ENCODE results near the gene DAB2.

Gene DAB2

DNA sequence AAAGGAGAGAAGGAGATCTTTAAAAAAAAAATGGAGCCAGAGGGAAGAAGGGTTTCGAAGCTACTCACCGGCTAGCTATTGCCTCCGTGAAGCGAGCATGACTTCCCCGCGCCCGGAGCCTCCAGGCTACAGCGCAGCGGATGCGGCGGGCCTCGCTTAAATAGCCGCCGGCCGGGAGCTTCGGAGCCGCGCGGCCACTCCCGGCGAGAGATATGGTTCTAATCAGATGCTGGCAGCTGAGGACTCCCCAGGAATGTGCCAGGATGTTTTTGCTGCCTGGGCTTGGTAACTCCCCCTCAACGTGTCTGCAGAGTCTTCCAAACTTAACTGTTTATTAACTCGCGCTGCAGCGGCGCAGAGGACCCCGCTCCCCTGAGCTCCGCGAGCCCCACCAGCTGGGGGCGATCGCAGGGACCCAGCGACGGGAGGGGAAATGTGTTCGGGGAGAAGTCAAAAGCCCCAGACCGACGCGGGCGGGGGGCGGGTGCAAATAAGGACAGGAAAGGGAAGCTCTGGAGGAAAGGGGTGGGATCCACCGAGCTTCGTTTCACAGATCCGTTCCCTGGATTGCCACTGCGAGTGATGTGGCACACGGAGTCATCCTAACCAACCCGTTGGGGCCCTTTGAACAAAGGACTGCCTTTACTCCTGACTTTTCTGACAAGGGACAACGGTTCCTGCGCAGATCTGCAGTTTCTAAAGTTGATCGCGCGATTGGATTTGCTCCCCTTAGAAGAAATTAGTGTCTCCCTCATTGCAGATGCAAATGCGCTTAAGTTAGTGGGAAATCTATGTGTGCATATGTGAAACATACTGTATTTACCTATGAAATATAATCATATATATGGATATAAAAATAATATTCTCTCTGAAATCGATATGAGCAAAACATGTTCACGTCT is at the start of gene DAB2:
Gene DAB2, minus strand, starts transcription at position 245 of the 902 bp plus-strand sequence. CDS start 30,660 bp downstream, outside the sequence.
- DNase-seq: peak; percentile 45

DNA sequence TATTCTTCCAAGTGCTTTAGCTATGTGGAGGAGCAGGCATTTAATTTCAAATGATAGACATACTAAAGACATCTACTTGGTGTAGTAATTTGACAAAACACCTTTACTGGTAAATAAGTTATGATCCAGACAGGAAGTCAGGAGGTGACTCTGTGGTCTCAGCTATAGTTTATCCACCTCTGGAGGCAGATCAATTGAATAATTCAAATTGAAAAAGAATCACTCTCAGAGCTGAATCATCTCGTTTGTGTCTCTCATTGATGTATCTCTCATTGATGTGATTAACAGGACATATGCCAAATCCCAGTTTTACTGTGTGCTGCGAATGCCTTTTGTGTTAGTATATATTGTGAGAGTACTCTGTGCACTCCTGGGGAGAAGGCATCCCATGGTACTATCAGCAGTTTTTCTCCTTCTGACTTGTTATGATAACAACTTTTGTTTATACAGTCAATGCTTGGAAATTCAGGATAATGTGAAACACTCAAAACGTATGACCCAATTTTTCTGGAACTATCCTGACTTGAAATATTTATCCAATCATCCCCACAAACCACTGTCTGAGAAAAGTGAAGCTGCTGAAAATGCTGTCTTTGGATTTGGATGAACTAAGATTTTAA is 48.5 kb upstream of the DAB2 start:
- DNase-seq: no peak

DNA sequence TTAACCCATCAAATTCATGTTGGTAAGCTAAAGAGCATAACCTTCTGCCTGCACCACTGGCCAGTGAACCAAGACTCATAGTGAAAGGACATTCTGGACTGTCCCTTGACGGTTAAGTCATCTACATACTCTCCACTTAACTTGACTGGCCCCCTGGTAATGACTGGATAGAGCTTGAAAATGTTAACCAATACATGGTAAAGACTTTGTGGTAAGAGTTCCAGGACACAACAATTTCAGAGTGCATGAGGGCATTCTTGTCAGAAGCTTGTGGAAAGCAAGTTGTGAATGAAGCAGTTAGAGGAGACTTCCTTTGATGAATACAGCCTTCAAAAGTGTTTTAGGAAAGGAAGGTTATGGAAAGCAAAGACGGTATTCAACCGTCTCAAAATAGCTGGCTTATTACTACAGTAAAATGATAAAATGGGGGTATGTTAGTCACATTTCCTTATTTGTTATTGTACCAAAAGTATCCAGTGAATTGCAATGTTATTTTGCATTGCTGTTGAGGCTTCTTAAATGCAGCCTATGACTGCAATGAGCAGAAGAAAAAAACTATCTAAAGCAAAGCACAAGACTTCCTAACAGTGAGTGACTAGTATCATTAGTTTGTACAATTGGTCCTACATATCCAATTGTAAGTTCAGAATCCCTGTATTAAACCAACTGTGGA is 47.2 kb upstream of the DAB2 start:
- no peak for DNase-seq

DNA sequence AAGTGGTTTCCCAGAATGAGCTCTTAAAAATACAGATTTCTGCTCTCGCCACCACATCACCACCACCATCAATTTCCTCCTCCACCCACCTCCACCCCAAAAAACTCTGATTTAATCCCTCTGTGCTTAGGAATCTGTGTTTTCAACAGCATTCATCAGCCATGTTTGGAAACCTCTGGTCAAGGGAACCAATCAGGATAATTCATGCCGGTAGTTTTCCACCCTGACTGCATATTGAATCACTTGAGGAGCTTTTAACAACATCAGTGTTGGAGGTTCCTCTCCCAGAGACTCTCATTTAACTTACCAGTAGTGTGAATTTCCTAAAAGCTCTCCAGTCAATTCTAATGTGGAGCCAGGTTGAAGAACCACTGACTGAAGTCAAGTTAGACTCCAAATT is 46.0 kb upstream of the DAB2 start:
- DNase-seq: no peak

- no peak for DNase-seq
Measured at GRCh38 chr5:39469777-39470415, 45.1 kb upstream of the DAB2 start.

GRCh38 chr5:39469176-39469575 is 44.4 kb upstream of the DAB2 start:
- no peak for DNase-seq

- DNase-seq: no peak
Measured at GRCh38 chr5:39466846-39467245, 42.1 kb upstream of the DAB2 start.

DNA sequence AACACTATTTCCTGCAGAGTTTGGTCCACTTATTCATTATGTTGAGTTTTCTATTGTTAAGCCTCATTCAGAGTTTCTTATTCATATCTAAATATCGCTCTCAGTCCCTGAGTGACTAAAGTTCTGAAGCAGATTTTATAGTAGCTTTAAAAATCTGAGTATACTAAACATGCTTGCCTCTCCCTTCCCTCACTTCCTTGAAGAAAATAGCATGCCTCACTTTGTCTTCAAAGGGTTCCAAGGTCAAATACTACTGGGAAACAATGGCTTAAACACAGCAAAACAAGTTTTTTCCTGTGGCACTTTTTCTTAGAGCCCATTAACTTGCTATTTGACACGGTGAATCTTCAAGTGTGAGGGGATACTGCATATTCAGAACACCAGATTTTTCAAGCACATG is 41.1 kb upstream of the DAB2 start:
- no peak for DNase-seq

- DNase-seq: no peak
Measured at GRCh38 chr5:39465097-39465496, 40.3 kb upstream of the DAB2 start.

DNA sequence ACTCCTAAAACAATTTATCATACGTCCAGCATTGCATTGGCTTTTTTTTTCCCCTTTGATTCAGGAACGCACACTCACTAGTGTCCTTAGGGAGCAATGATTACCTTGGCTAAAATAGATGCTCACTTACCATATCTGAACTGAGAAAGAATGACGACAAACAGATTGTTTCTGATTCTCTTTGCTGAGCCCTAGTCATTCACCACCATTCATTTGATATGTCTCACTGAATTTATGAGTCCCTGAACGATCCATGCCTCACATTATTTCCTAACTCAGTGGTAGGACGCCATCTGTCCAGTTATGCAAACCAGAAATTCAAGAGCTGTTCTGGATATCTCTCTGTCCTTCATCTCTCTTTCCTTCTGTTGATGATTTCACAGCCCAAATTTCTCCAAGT is 39.3 kb upstream of the DAB2 start:
- DNase-seq: no peak

GRCh38 chr5:39462211-39462610 is 37.4 kb upstream of the DAB2 start:
- DNase-seq: no peak

DNA sequence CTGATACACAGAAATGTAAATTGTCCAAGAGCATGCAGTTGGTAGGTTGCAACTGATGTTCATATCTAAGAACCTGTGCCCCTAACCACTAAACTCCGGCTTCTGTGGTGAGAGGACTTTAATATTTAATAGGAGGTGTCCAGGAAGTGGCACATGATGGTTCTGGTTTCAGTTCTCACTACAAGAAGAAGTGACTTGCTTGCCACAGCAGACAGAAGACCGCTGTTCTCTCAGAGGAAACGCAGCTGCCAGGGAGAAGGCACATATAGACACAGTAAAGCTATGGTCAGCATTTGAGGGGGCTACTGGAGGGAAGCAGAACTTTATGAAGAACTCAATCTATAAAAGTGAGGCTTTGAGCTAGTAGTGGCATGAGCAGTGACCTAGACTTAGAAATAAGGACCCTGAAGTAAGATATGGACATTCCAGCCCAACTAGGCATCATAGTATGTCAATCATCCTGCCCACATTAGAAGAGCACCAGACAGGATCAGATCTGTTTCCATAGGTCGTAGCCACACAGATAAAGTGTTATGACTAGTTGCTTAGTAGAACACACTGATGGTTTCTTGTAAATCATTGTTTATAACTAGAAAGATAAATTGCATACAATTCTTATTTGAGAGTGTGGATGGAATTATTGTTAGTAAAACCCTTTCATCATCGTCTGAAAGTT is 36.4 kb upstream of the DAB2 start:
- peak; percentile 21 for DNase-seq

DNA sequence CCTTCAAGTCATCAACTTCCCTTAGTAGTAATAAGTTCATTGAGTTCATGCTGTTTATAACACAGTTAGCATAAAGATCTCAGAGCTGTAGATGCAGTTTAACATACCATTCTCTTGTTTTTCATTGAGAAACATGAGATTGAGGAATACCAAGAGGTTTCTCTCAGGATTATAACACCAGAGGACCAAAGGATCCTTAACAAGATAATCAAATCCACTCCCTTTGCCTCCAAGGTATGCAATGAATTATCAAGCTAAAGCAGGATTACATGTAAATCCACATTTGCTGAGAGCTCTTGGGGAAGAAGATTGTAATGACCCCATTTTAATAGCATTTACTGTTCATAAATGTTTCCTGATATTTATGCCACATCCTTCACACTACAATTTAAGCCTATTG is 35.1 kb upstream of the DAB2 start:
- no peak for DNase-seq

GRCh38 chr5:39459071-39459470 is 34.3 kb upstream of the DAB2 start:
- DNase-seq: no peak

DNA sequence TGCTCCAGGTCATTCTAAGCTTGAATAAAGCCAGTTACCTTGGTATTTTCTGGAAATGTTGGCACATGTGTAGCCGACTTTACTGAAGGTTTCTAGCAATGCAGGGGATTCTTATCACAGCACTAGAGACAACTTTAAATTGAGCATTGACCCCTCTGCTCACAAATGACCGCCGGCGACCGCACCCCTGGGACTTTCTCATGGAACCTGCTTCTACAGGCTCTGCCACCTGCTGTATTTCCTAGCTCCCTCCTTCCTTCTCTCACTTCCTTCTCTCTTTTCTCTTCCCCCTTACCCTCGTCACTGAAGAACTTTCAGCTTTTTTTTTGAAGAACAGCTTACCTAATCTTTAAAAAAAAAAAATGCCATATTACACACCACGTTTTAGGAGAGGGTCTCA is 30.9 kb upstream of the DAB2 start:
- no peak for DNase-seq

DNA sequence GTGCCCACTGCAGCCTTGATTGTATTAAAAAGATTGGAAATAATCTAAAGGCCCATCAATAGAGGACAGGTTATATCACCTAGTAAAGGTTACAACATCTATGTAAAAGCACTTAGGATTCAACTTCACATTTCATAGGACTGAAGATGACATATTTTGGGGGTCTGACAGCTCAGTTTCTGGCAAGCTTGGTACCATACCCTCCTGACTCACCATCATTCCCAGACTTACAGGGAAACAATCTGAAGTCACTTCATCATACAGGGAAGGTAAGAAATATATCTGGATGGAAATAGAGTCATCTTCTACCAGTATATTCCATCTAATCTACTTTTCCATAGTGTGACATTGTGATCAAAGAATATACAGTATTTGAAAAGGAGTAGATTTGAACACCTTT is 28.8 kb upstream of the DAB2 start:
- no peak for DNase-seq

GRCh38 chr5:39452846-39453245 is 28.1 kb upstream of the DAB2 start:
- no peak for DNase-seq

- DNase-seq: no peak
Measured at GRCh38 chr5:39451276-39451941, 26.6 kb upstream of the DAB2 start.

DNA sequence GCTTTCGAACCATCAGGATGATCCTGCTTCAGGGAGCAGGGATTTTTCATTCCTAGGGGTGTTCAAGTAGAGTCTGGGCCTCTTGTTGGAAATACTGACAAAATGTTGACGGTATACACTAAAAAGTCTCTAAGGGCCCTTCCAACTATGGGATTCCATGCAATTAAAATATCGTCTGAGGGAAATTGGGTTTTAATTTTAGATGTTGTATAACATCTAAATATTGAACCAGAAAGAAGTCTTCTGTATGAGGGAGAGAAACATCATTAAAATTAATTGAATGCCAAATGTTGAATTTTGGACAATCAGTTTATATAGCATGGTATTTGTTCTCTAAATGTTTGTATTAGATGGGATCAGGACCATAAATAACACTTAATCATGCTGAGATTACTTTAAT is 25.7 kb upstream of the DAB2 start:
- no peak for DNase-seq

GRCh38 chr5:39449591-39449990 is 24.8 kb upstream of the DAB2 start:
- no peak for DNase-seq

GRCh38 chr5:39448506-39449128 is 23.8 kb upstream of the DAB2 start:
- no peak for DNase-seq

DNA sequence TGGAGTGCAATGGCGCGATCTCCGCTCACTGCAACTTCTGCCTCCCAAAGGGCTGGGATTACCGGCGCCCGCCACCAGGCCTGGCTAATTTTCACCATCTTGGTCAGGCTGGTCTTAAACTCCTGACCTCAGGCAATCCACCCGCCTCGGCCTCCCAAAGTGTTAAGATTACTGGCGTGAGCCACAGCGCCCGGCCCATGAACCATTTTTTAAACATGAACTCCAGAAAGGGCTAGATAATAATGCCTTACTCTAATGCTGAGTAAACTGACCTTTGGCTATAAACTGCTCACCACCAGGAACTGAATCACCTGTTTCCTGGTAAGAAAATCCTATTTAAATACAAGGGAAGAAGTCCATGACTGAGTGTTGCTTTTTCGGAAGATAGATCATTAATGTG is 23.2 kb upstream of the DAB2 start:
- no peak for DNase-seq
